Measurements from ENCODE around the gene MAP7D2. TPM values are rescaled to one million over a fixed set of nuclear protein-coding genes. Genes with fewer than 3 reads are reported as not detected.
A peak's percentile ranks its signal among the peaks of the same experiment; 100 is the strongest.

MAP7D2 gene
- total and polyA plus RNA-seq, 2 of the 13 experiments (the other 11 are each of a cell fraction or from before 2014, with no cell fraction given): 9.6 to 10.5 TPM

DNA sequence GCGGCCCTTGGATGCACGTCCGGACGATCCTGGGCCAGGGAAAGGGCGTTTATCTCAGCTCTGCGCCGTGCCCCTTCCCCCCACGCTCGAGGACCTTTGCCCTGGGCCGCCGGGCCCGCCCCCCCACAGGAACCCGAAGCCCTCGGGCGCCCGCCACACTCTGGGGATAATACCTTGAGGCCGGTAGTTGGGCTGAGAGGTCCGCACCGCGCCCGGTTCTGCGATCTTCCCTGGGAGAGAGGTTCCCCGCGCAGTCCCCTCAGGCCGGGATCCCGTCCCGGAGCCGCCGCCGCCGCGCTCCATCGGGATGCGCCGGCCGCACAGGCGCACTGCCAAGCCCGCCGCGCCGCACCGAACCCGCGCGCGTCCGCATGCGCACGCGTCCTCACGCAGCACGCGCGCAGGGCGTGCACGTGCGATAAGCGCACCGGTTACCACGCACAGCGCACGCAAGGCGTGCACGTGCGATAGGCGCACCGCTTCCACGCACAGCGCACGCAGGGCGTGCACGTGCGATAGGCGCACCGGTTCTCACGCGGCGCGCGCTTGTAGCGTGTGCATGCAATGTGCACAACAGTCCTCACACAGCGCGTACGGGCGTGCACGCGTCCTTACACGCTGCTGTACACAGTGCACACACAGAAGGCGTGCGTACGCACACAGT, at the start of gene MAP7D2 (continued):
- TF ChIP-seq, protein P1, sequence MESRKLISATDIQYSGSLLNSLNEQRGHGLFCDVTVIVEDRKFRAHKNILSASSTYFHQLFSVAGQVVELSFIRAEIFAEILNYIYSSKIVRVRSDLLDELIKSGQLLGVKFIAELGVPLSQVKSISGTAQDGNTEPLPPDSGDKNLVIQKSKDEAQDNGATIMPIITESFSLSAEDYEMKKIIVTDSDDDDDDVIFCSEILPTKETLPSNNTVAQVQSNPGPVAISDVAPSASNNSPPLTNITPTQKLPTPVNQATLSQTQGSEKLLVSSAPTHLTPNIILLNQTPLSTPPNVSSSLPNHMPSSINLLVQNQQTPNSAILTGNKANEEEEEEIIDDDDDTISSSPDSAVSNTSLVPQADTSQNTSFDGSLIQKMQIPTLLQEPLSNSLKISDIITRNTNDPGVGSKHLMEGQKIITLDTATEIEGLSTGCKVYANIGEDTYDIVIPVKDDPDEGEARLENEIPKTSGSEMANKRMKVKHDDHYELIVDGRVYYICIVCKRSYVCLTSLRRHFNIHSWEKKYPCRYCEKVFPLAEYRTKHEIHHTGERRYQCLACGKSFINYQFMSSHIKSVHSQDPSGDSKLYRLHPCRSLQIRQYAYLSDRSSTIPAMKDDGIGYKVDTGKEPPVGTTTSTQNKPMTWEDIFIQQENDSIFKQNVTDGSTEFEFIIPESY (CRISPR knock-in tag; IDR thresholded peaks at IDR 0.05): peak; percentile 94
- no peak for TF ChIP-seq EED (CRISPR knock-in tag; IDR thresholded peaks at IDR 0.05)
- TF ChIP-seq, protein P2, sequence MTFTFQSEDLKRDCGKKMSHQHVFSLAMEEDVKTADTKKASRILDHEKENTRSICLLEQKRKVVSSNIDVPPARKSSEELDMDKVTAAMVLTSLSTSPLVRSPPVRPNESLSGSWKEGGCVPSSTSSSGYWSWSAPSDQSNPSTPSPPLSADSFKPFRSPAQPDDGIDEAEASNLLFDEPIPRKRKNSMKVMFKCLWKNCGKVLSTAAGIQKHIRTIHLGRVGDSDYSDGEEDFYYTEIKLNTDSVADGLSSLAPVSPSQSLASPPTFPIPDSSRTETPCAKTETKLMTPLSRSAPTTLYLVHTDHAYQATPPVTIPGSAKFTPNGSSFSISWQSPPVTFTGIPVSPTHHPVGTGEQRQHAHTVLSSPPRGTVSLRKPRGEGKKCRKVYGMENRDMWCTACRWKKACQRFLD (CRISPR knock-in tag; IDR thresholded peaks at IDR 0.05; ENCODE audit: borderline replicate concordance): no peak
- TF ChIP-seq ZNF501 (CRISPR knock-in tag; IDR thresholded peaks at IDR 0.05): peak; percentile 43
- TF ChIP-seq, protein P3, sequence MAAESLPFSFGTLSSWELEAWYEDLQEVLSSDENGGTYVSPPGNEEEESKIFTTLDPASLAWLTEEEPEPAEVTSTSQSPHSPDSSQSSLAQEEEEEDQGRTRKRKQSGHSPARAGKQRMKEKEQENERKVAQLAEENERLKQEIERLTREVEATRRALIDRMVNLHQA (CRISPR knock-in tag; IDR thresholded peaks at IDR 0.05): no peak
- TF ChIP-seq FOXK2 (IDR thresholded peaks at IDR 0.05): no peak
- TF ChIP-seq TBP (CRISPR knock-in tag; IDR thresholded peaks at IDR 0.05): no peak
- 0 out of 2 replicates have a peak, but pooled peaks have one; percentile 58 for TF ChIP-seq ZNF547 (CRISPR knock-in tag; IDR thresholded peaks at IDR 0.05)
- no peak for TF ChIP-seq GATA4 (IDR thresholded peaks at IDR 0.05; ENCODE audit: borderline replicate concordance, low read depth)
- peak; percentile 89 for TF ChIP-seq HOXA3 (CRISPR knock-in tag; IDR thresholded peaks at IDR 0.05)
- TF ChIP-seq ZSCAN25 (CRISPR knock-in tag; IDR thresholded peaks at IDR 0.05): no peak
- TF ChIP-seq, protein P4, sequence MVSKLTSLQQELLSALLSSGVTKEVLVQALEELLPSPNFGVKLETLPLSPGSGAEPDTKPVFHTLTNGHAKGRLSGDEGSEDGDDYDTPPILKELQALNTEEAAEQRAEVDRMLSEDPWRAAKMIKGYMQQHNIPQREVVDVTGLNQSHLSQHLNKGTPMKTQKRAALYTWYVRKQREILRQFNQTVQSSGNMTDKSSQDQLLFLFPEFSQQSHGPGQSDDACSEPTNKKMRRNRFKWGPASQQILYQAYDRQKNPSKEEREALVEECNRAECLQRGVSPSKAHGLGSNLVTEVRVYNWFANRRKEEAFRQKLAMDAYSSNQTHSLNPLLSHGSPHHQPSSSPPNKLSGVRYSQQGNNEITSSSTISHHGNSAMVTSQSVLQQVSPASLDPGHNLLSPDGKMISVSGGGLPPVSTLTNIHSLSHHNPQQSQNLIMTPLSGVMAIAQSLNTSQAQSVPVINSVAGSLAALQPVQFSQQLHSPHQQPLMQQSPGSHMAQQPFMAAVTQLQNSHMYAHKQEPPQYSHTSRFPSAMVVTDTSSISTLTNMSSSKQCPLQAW (CRISPR knock-in tag; IDR thresholded peaks at IDR 0.05): no peak
- TF ChIP-seq CENPT (CRISPR knock-in tag; IDR thresholded peaks at IDR 0.05; ENCODE audit: low read depth): peak; percentile 57; the same call in 1 of the 2 replicates
- 0 out of 2 replicates have a peak, but pooled peaks have one; percentile 9 for TF ChIP-seq ZNF607 (CRISPR knock-in tag; IDR thresholded peaks at IDR 0.05; ENCODE audit: borderline replicate concordance)
- TF ChIP-seq, protein P5, sequence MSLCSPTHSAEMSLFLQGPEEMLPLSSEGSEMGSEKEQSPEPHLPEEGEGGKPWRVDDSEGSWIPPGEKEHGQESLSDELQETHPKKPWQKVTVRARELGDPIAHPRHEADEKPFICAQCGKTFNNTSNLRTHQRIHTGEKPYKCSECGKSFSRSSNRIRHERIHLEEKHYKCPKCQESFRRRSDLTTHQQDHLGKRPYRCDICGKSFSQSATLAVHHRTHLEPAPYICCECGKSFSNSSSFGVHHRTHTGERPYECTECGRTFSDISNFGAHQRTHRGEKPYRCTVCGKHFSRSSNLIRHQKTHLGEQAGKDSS (CRISPR knock-in tag; IDR thresholded peaks at IDR 0.05; ENCODE audit: borderline replicate concordance, low read depth): no peak
- TF ChIP-seq, protein P6, sequence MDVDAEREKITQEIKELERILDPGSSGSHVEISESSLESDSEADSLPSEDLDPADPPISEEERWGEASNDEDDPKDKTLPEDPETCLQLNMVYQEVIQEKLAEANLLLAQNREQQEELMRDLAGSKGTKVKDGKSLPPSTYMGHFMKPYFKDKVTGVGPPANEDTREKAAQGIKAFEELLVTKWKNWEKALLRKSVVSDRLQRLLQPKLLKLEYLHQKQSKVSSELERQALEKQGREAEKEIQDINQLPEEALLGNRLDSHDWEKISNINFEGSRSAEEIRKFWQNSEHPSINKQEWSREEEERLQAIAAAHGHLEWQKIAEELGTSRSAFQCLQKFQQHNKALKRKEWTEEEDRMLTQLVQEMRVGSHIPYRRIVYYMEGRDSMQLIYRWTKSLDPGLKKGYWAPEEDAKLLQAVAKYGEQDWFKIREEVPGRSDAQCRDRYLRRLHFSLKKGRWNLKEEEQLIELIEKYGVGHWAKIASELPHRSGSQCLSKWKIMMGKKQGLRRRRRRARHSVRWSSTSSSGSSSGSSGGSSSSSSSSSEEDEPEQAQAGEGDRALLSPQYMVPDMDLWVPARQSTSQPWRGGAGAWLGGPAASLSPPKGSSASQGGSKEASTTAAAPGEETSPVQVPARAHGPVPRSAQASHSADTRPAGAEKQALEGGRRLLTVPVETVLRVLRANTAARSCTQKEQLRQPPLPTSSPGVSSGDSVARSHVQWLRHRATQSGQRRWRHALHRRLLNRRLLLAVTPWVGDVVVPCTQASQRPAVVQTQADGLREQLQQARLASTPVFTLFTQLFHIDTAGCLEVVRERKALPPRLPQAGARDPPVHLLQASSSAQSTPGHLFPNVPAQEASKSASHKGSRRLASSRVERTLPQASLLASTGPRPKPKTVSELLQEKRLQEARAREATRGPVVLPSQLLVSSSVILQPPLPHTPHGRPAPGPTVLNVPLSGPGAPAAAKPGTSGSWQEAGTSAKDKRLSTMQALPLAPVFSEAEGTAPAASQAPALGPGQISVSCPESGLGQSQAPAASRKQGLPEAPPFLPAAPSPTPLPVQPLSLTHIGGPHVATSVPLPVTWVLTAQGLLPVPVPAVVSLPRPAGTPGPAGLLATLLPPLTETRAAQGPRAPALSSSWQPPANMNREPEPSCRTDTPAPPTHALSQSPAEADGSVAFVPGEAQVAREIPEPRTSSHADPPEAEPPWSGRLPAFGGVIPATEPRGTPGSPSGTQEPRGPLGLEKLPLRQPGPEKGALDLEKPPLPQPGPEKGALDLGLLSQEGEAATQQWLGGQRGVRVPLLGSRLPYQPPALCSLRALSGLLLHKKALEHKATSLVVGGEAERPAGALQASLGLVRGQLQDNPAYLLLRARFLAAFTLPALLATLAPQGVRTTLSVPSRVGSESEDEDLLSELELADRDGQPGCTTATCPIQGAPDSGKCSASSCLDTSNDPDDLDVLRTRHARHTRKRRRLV (CRISPR knock-in tag; IDR thresholded peaks at IDR 0.05): no peak
- no peak for TF ChIP-seq ZNF614 (CRISPR knock-in tag; IDR thresholded peaks at IDR 0.05; ENCODE audit: borderline replicate concordance)

Data from HepG2 (cell line).